KOPT-K1 (cell line): ENCODE results near the gene THTPA.

ENCODE experiments used
- H3K27ac ChIP-seq: fragments of 200-600 bp; sonication (generic); 2 replicates; pipeline ENCODE4 v1.5.1; 2016; ENCODE audit warnings: antibody characterized with exemption, mild to moderate bottlenecking, low read depth, low read length; ENCODE audit not compliant: poor library complexity, severe bottlenecking
- H3K36me3 ChIP-seq: fragments of 200-600 bp; sonication (generic); 2 replicates; pipeline ENCODE4 v1.5.1; 2017; ENCODE audit warnings: antibody characterized with exemption, mild to moderate bottlenecking, low read length, moderate library complexity; ENCODE audit not compliant: insufficient read depth
- H3K9me3 ChIP-seq: fragments of 200-600 bp; sonication (generic); 2 replicates; pipeline ENCODE4 v1.5.1; 2017; ENCODE audit warnings: antibody characterized with exemption, low read length, mild to moderate bottlenecking; ENCODE audit not compliant: insufficient read depth, poor library complexity, severe bottlenecking

Gene THTPA

GRCh38 chr14:23540141-23540469 is 16.0 kb upstream of the THTPA start:
- Histone ChIP-seq H3K36me3 (no peaks in the 10 kb centered on the region), H3K27ac (no peak overlapping the region), H3K9me3 (no peaks in the 10 kb centered on the region)

GRCh38 chr14:23542261-23542660 is 13.8 kb upstream of the THTPA start:
- no peaks in the 10 kb centered on the region for H3K36me3 ChIP-seq
- H3K9me3 ChIP-seq, result no peaks in the 10 kb centered on the region
- no peak overlapping the region for H3K27ac ChIP-seq

GRCh38 chr14:23543403-23543802 is 12.7 kb upstream of the THTPA start:
- no peak overlapping the region for H3K27ac ChIP-seq
- no peaks in the 10 kb centered on the region for H3K9me3 ChIP-seq
- no peaks in the 10 kb centered on the region for H3K36me3 ChIP-seq

GRCh38 chr14:23544511-23545447 is 11.3 kb upstream of the THTPA start:
- no peak overlapping the region for H3K27ac ChIP-seq
- H3K36me3 ChIP-seq, result no peaks in the 10 kb centered on the region

GRCh38 chr14:23545740-23546365 is 10.2 kb upstream of the THTPA start:
- Histone ChIP-seq H3K36me3 (no peaks in the 10 kb centered on the region), H3K27ac (no peak overlapping the region), H3K9me3 (no peaks in the 10 kb centered on the region)

More at GRCh38 chr14:23544511-23545447, 11.3 kb upstream of the THTPA start:
- H3K9me3 ChIP-seq, result no peaks in the 10 kb centered on the region

- Histone ChIP-seq H3K9me3 (no peaks in the 10 kb centered on the region), H3K27ac (no peak overlapping the region), H3K36me3 (no peaks in the 10 kb centered on the region)
Measured at GRCh38 chr14:23546450-23547035, 9.5 kb upstream of the THTPA start.

GRCh38 chr14:23547924-23548323 is 8.1 kb upstream of the THTPA start:
- Histone ChIP-seq H3K27ac (no peak overlapping the region), H3K9me3 (no peaks in the 10 kb centered on the region), H3K36me3 (no peaks in the 10 kb centered on the region)

- no peak overlapping the region for H3K27ac ChIP-seq
- H3K36me3 ChIP-seq, result no peaks in the 10 kb centered on the region
- no peaks in the 10 kb centered on the region for H3K9me3 ChIP-seq
Measured at GRCh38 chr14:23548351-23549318, 7.4 kb upstream of the THTPA start.

- Histone ChIP-seq H3K36me3 (no peaks in the 10 kb centered on the region), H3K9me3 (no peaks in the 10 kb centered on the region), H3K27ac (no peak overlapping the region)
Measured at GRCh38 chr14:23550131-23550811, 5.8 kb upstream of the THTPA start.

- Histone ChIP-seq H3K27ac (peak overlapping the region; percentile 58), H3K36me3 (no peaks in the 10 kb centered on the region), H3K9me3 (no peaks in the 10 kb centered on the region)
Measured at GRCh38 chr14:23550812-23551265, 5.2 kb upstream of the THTPA start.

GRCh38 chr14:23551266-23552028 is 4.6 kb upstream of the THTPA start, which contains the start of gene ZFHX2:
ZFHX2 (minus strand) TSS chr14:23551765; CDS start chr14:23535325, 16,440 bp downstream.
- no peaks in the 10 kb centered on the region for H3K9me3 ChIP-seq
- H3K36me3 ChIP-seq, result no peaks in the 10 kb centered on the region
- H3K27ac ChIP-seq, result peak within 1 kb of the TSS; percentile 58

- peak overlapping the region; percentile 80 for H3K27ac ChIP-seq
- peaks cover 28% of the 10 kb centered on the region for H3K36me3 ChIP-seq
- H3K9me3 ChIP-seq, result no peaks in the 10 kb centered on the region
Measured at GRCh38 chr14:23555533-23555881, 564 bp upstream of the THTPA start.

- Histone ChIP-seq H3K27ac (peak overlapping the region; percentile 80), H3K9me3 (no peaks in the 10 kb centered on the region), H3K36me3 (peaks cover 42% of the 10 kb centered on the region)
Measured at GRCh38 chr14:23556700-23557440, 799 bp downstream of the THTPA start.
